Astrocyte (in vitro differentiated cells and primary cell): ENCODE data around the gene SLC4A1. TPM values are rescaled to one million over a fixed set of nuclear protein-coding genes. Genes with fewer than 3 reads are reported as not detected.

Experiments used
- DNase-seq: peaks from one replicate; pipeline ENCODE4 v3.0.0-alpha.2; 2010; ENCODE audit warnings: low read depth
- FAIRE-seq: peaks from 2 replicates; lab custom pipeline; 2011; peaks lifted over from hg19 to GRCh38; lab: Jason Lieb, UNC
- H2AFZ ChIP-seq: 2 replicates; pipeline ENCODE4 v1.6.0; 2012; ENCODE audit warnings: low read depth, low read length, inconsistent platforms
- H3K27ac ChIP-seq: 2 replicates; pipeline ENCODE4 v1.5.1; 2011; ENCODE audit warnings: low read depth, low read length, inconsistent platforms
- H3K27me3 ChIP-seq: 2 replicates; pipeline ENCODE4 v1.6.0; 2011; ENCODE audit warnings: low read length, inconsistent platforms; ENCODE audit not compliant: insufficient read depth
- H3K36me3 ChIP-seq: 2 replicates; pipeline ENCODE4 v1.5.1; 2011; ENCODE audit warnings: low read length, inconsistent platforms; ENCODE audit not compliant: insufficient read depth
- H3K4me1 ChIP-seq: 2 replicates; pipeline ENCODE4 v1.5.1; 2011; ENCODE audit warnings: low read length, inconsistent platforms; ENCODE audit not compliant: insufficient read depth
- H3K4me2 ChIP-seq: 2 replicates; pipeline ENCODE4 v1.6.0; 2012; ENCODE audit warnings: low read length, inconsistent platforms
- H3K4me3 ChIP-seq: 2 replicates; pipeline ENCODE4 v1.5.1; 2011; ENCODE audit warnings: low read depth, mild to moderate bottlenecking, low read length, inconsistent platforms; ENCODE audit not compliant: insufficient read depth
- H3K79me2 ChIP-seq: 2 replicates; pipeline ENCODE4 v1.6.0; 2012; ENCODE audit warnings: mild to moderate bottlenecking, low read length, inconsistent platforms; ENCODE audit not compliant: insufficient read depth
- H3K9ac ChIP-seq: 2 replicates; pipeline ENCODE4 v1.6.0; 2012; ENCODE audit warnings: mild to moderate bottlenecking, low read length, inconsistent platforms
- H3K9me3 ChIP-seq: 2 replicates; pipeline ENCODE4 v1.5.1; 2012; ENCODE audit warnings: low read depth, mild to moderate bottlenecking, low read length, inconsistent platforms; ENCODE audit not compliant: insufficient read depth
- H4K20me1 ChIP-seq: 2 replicates; pipeline ENCODE4 v1.6.0; 2012; ENCODE audit warnings: low read length, inconsistent platforms; ENCODE audit not compliant: insufficient read depth
- H3K27ac Mint-ChIP-seq: one replicate; pipeline ENCODE4 v1.8.0; 2021; ENCODE audit warnings: mild to moderate bottlenecking, mixed read lengths; ENCODE audit not compliant: unreplicated experiment
- H3K27me3 Mint-ChIP-seq: one replicate; pipeline ENCODE4 v1.8.0; 2021; ENCODE audit warnings: low read depth, mixed read lengths; ENCODE audit not compliant: unreplicated experiment
- H3K36me3 Mint-ChIP-seq: one replicate; pipeline ENCODE4 v1.8.0; 2021; ENCODE audit warnings: low read depth, mixed read lengths; ENCODE audit not compliant: unreplicated experiment
- H3K4me1 Mint-ChIP-seq: one replicate; pipeline ENCODE4 v1.8.0; 2021; ENCODE audit warnings: low read depth, mixed read lengths; ENCODE audit not compliant: unreplicated experiment
- H3K4me3 Mint-ChIP-seq: one replicate; pipeline ENCODE4 v1.8.0; 2021; ENCODE audit warnings: mild to moderate bottlenecking, moderate library complexity, mixed read lengths; ENCODE audit not compliant: unreplicated experiment
- H3K9me3 Mint-ChIP-seq: one replicate; pipeline ENCODE4 v1.8.0; 2021; ENCODE audit warnings: mild to moderate bottlenecking, mixed read lengths; ENCODE audit not compliant: unreplicated experiment
- CTCF ChIP-seq: IDR thresholded peaks from 2 replicates; pipeline ENCODE4 v1.5.1; 2011; ENCODE audit warnings: low read depth, mild to moderate bottlenecking, inconsistent platforms, low read length, moderate library complexity; ENCODE audit not compliant: insufficient read depth
- EZH2 ChIP-seq: IDR thresholded peaks from 2 replicates; pipeline ENCODE4 v1.6.1; 2012; ENCODE audit warnings: mild to moderate bottlenecking, low read length, inconsistent platforms; ENCODE audit not compliant: insufficient read depth
- total RNA-seq: library from RNA; stranded (reverse); gene quantifications from 2 replicates; pipeline ENCODE4 v1.2.1, GENCODE V29; 2021

SLC4A1 gene
- total RNA-seq, 1 donor from 2014 or later: not detected

DNA sequence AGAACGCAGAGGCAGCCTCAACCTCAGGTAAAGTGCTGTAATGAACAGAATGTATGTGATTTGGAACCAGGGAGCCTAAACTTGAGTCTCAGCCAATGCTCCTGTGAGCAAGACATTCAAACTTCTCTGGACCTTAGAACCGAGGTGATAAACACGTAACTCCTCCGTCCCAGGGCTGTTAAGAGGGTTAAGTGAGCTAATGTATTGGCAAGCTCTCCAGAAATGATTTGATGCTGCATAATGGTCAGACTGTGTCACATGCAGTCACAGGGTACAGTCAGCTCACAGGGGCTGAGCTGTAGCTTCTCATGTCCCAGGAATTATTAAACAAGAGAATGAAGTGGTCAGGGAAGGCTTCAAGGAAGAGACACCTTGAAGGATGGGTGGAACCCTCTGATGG is 10.0 kb upstream of the SLC4A1 start:
- Histone ChIP-seq H4K20me1 (no peaks in the 10 kb centered on the region), H3K4me2 (no peak overlapping the region), H3K27me3 (no peaks in the 10 kb centered on the region), H3K36me3 (no peaks in the 10 kb centered on the region), H2AFZ (no peak overlapping the region), H3K27ac (no peak overlapping the region), H3K79me2 (no peaks in the 10 kb centered on the region), H3K4me3 (no peak overlapping the region), H3K9ac (no peak overlapping the region), H3K4me1 (peaks cover 20% of the 10 kb centered on the region), H3K9me3 (no peaks in the 10 kb centered on the region)
- DNase-seq (peak; percentile 42), FAIRE-seq (no peak)
- Mint-ChIP-seq H3K4me1 (peaks cover 10% of the 10 kb centered on the region), H3K27ac (no peak overlapping the region), H3K4me3 (no peak overlapping the region), H3K36me3 (no peaks in the 10 kb centered on the region), H3K27me3 (peaks cover 35% of the 10 kb centered on the region), H3K9me3 (no peaks in the 10 kb centered on the region)
- TF ChIP-seq EZH2 (no peak), CTCF (no peak)

DNA sequence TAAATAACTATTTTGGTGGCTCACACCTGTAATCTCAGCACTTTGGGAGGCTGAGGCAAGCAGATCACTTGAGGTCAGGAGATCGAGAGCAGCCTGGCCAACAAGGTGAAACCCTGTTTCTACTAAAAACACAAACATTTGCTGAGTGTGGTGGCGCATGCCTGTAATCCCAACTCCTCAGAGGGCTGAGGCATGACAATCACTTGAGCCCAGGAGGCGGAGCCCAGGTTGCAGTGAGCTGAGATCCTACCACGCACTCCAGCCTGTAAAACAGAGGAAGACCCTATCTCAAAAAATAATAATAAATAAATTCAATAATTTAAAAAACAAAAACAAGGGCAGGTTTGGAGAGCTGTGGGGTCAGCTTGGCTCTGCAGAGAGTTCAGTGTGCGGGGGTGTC is 5.7 kb upstream of the SLC4A1 start:
- H3K4me1 Mint-ChIP-seq: peaks cover 3% of the 10 kb centered on the region
- H3K9me3 Mint-ChIP-seq: no peaks in the 10 kb centered on the region
- no peak for TF ChIP-seq CTCF
- TF ChIP-seq EZH2: no peak
- Histone ChIP-seq H4K20me1 (no peaks in the 10 kb centered on the region), H3K4me2 (no peak overlapping the region), H3K79me2 (no peaks in the 10 kb centered on the region), H3K27me3 (no peaks in the 10 kb centered on the region), H3K36me3 (no peaks in the 10 kb centered on the region), H3K9ac (no peak overlapping the region), H3K9me3 (no peaks in the 10 kb centered on the region), H3K27ac (no peak overlapping the region), H2AFZ (no peak overlapping the region), H3K4me3 (no peak overlapping the region), H3K4me1 (peaks cover 4% of the 10 kb centered on the region)
- no peak overlapping the region for H3K4me3 Mint-ChIP-seq
- FAIRE-seq (no peak), DNase-seq (no peak)
- H3K27me3 Mint-ChIP-seq: peaks cover 58% of the 10 kb centered on the region
- no peak overlapping the region for H3K27ac Mint-ChIP-seq
- H3K36me3 Mint-ChIP-seq: no peaks in the 10 kb centered on the region

GRCh38 chr17:44272954-44273353 is 5.0 kb upstream of the SLC4A1 start:
- Histone ChIP-seq H3K79me2 (no peaks in the 10 kb centered on the region), H3K4me2 (no peak overlapping the region), H3K9me3 (no peaks in the 10 kb centered on the region), H3K36me3 (no peaks in the 10 kb centered on the region), H3K4me3 (no peak overlapping the region), H2AFZ (no peak overlapping the region), H3K4me1 (no peaks in the 10 kb centered on the region), H3K9ac (no peak overlapping the region), H4K20me1 (no peaks in the 10 kb centered on the region), H3K27me3 (no peaks in the 10 kb centered on the region), H3K27ac (no peak overlapping the region)
- TF ChIP-seq CTCF (no peak), EZH2 (no peak)
- FAIRE-seq: no peak
- Mint-ChIP-seq H3K4me3 (no peak overlapping the region), H3K27me3 (peaks cover 57% of the 10 kb centered on the region), H3K36me3 (no peaks in the 10 kb centered on the region), H3K9me3 (no peaks in the 10 kb centered on the region), H3K27ac (no peak overlapping the region), H3K4me1 (peaks cover 6% of the 10 kb centered on the region)
- DNase-seq: no peak
